HepG2 (cell line): Measurements from ENCODE around the gene AMHR2. TPM values are rescaled to one million over a fixed set of nuclear protein-coding genes. Genes with fewer than 3 reads are reported as not detected.
A peak's percentile ranks its signal among the peaks of the same experiment; 100 is the strongest.

Source experiments
- ATAC-seq: fragments of 200-7000 bp; cut with Tn5 transposase; 3 replicates; pipeline ENCODE4 v1.9.1; 2020; ENCODE audit warnings: mild to moderate bottlenecking, moderate library complexity
- BruUV-seq: library from RNA; stranded (reverse); fragments of 400-500 nt; replicated peaks from 2 replicates; lab custom pipeline; 2021; lab: Mats Ljungman, UMichigan
- CTCF ChIA-PET: fragments of 300-600 bp; formaldehyde crosslinking; extraction: SDS; loops from one replicate; lab custom pipeline; 2021; ENCODE audit warnings: low total read pairs, inconsistent platforms, low intra/inter-chr PET ratio; lab: Yijun Ruan, JAX
- POLR2A ChIA-PET: fragments of 350-600 bp; sonication (Branson Sonifier 250); formaldehyde crosslinking; loops from one replicate; lab custom pipeline; 2020; ENCODE audit warnings: antibody characterized with exemption, inconsistent platforms; lab: Yijun Ruan, JAX
- DNase-seq: peaks from one replicate; pipeline ENCODE4 v3.0.0-alpha.2; 2015; ENCODE audit warnings: low spot score
- FAIRE-seq: peaks from 3 replicates; lab custom pipeline; 2011; peaks lifted over from hg19 to GRCh38; lab: Jason Lieb, UNC
- H2AFZ ChIP-seq: one replicate; pipeline ENCODE4 v1.6.1; 2011; ENCODE audit warnings: low read length, inconsistent platforms
- H3K27ac ChIP-seq: fragments of 300-600 bp; 3 replicates; pipeline ENCODE4 v1.8.0; 2011; ENCODE audit warnings: mixed run types, mild to moderate bottlenecking, mixed read lengths, low read length, inconsistent platforms; ENCODE audit not compliant: insufficient read depth; ENCODE audit errors: extremely low read length
- H3K27me3 ChIP-seq, 2 experiments: fragments of 200-600 bp in 1 of 2; 2 replicates in 1 of 2; 3 replicates in 1 of 2; pipeline versions ENCODE4 v1.6.0 to v1.8.0; 2011; ENCODE audit warnings: low read length in 2 of 2, mild to moderate bottlenecking in 2 of 2, moderate library complexity in 2 of 2, inconsistent platforms in 1 of 2; ENCODE audit not compliant: insufficient read depth in 2 of 2, control insufficient read depth in 1 of 2
- H3K36me3 ChIP-seq, 2 experiments: fragments of 200-600 bp in 1 of 2; replicated peaks in 1 of 2; 2 replicates in 1 of 2; 3 replicates in 1 of 2; pipeline versions ENCODE4 v1.5.1 to v1.8.0; 2011; ENCODE audit warnings: low read length in 2 of 2, inconsistent platforms in 1 of 2; ENCODE audit not compliant: insufficient read depth in 2 of 2, control insufficient read depth in 1 of 2
- H3K4me1 ChIP-seq: 2 replicates; pipeline ENCODE4 v1.5.1; 2012; ENCODE audit warnings: low read length, inconsistent platforms; ENCODE audit not compliant: insufficient read depth
- H3K4me2 ChIP-seq: 2 replicates; pipeline ENCODE4 v1.6.0; 2011; ENCODE audit warnings: low read depth, low read length, inconsistent platforms
- H3K4me3 ChIP-seq, 3 experiments: fragments of 200-600 bp in 1 of 3; sonication (generic), shearing (Covaris generic) in 1 of 3; replicated peaks in 1 of 3; 2 replicates each; pipeline ENCODE4 v1.5.1; 2011 to 2016; ENCODE audit warnings: low read length in 3 of 3, inconsistent platforms in 2 of 3, low read depth in 2 of 3, mild to moderate bottlenecking in 2 of 3, control low read depth in 1 of 3, mixed read lengths in 1 of 3; ENCODE audit not compliant: insufficient read depth in 1 of 3
- H3K79me2 ChIP-seq: one replicate; pipeline ENCODE4 v1.6.1; 2011; ENCODE audit warnings: low read length, inconsistent platforms; ENCODE audit not compliant: insufficient read depth
- H3K9ac ChIP-seq: 2 replicates; pipeline ENCODE4 v1.6.0; 2011; ENCODE audit warnings: mild to moderate bottlenecking, low read depth, low read length, inconsistent platforms; ENCODE audit not compliant: insufficient read depth
- H3K9me3 ChIP-seq: 2 replicates; pipeline ENCODE4 v1.5.1; 2012; ENCODE audit warnings: mild to moderate bottlenecking, low read length
- H4K20me1 ChIP-seq: 2 replicates; pipeline ENCODE4 v1.6.0; 2011; ENCODE audit warnings: inconsistent platforms, mild to moderate bottlenecking, low read length, moderate library complexity; ENCODE audit not compliant: insufficient read depth
- ATRX ChIP-seq: sonication (generic); formaldehyde crosslinking; IDR thresholded peaks from 2 replicates; pipeline ENCODE4 v1.4.0; 2020; ENCODE audit warnings: missing genetic modification reagents, borderline replicate concordance
- FOSL2 ChIP-seq: sonication (generic); formaldehyde crosslinking; IDR thresholded peaks from 2 replicates; pipeline ENCODE4 v1.4.0; 2020; ENCODE audit warnings: missing genetic modification reagents
- FOXA1 ChIP-seq, 2 experiments: fragments of 450-650 bp in 1 of 2; sonication (generic) in 1 of 2; formaldehyde crosslinking in 1 of 2; IDR thresholded peaks; 2 replicates each; pipeline versions ENCODE4 v1.4.0 to v1.6.1; 2016 to 2020; ENCODE audit warnings: missing genetic modification reagents in 1 of 2
- FOXA3 ChIP-seq: IDR thresholded peaks from 2 replicates; pipeline ENCODE4 v1.6.1; 2016; ENCODE audit warnings: missing genetic modification reagents, missing compliant biosample characterization
- NFIC ChIP-seq: IDR thresholded peaks from 2 replicates; pipeline ENCODE4 v1.6.1; 2012; ENCODE audit warnings: mild to moderate bottlenecking, low read length, inconsistent platforms
- NKX3-1 ChIP-seq: sonication (generic); formaldehyde crosslinking; IDR thresholded peaks from 2 replicates; pipeline ENCODE4 v1.5.0; 2020; ENCODE audit warnings: missing genetic modification reagents
- ZNF121 ChIP-seq: sonication (generic); formaldehyde crosslinking; IDR thresholded peaks from 2 replicates; pipeline ENCODE4 v1.5.0; 2020; ENCODE audit warnings: mild to moderate bottlenecking, missing genetic modification reagents
- ZNF263 ChIP-seq: sonication (generic); formaldehyde crosslinking; IDR thresholded peaks from 2 replicates; pipeline ENCODE4 v1.4.0; 2020; ENCODE audit warnings: missing genetic modification reagents
- WGBS: methylation state at CpG from one replicate; pipeline ENCODE4 v1.1.6; 2017; ENCODE audit warnings: low lambda C conversion rate; 5-methylcytosine and 5-hydroxymethylcytosine counted together
- in situ Hi-C: cut with HindIII; loops from 2 replicates; pipeline ENCODE4 v1.10.0; 2017; ENCODE audit warnings: low pct_unique_long_range_greater_than_20kb; ENCODE audit not compliant: extremely low pct_ligation_motif_present
- intact Hi-C: fragments of 100-400 bp; cut with micrococcal nuclease; formaldehyde crosslinking; loops from one replicate; pipeline ENCODE4 v1.10.0; 2022; ENCODE audit not compliant: unreplicated experiment
- polyA plus RNA-seq, 8 experiments: library from polyadenylated mRNA; depleted of rRNA in 3 of 8; stranded (reverse) in 7 of 8; unstranded in 1 of 8; fragments of >200 nt; fragmentation: Illumina TruSeq in 4 of 8; extraction: Trizol in 4 of 8; gene quantifications; 2 replicates each; pipeline versions ENCODE4 v1.2.1 to v1.2.3, GENCODE V29; 2011 to 2016; ENCODE audit warnings: low read depth in 4 of 8, missing spikeins in 1 of 8, mixed read lengths in 1 of 8; ENCODE audit not compliant: insufficient read depth in 1 of 8
- total RNA-seq, 5 experiments: library from RNA; depleted of rRNA; stranded (reverse); fragments of >200 nt; fragmentation: Illumina TruSeq; extraction: Trizol; gene quantifications; 2 replicates each; pipeline ENCODE4 v1.2.3, GENCODE V29; 2016; ENCODE audit warnings: low read depth in 1 of 5

The AMHR2 gene
- total and polyA plus RNA-seq, 2 of the 13 experiments (the other 11 are each of a cell fraction or from before 2014, with no cell fraction given), result 0.24 to 0.58 TPM

- Histone ChIP-seq H3K27me3 (0 out of 5 replicates have a peak, but pooled peaks cover 0 to 4% of the 10 kb centered on the region in 2 experiments), H3K9me3 (no peaks in the 10 kb centered on the region), H3K27ac (no peak overlapping the region), H3K4me1 (peaks cover 33% of the 10 kb centered on the region), H4K20me1 (no peaks in the 10 kb centered on the region), H2AFZ (no peak overlapping the region), H3K4me2 (no peak overlapping the region), H3K36me3 (no peaks in the 10 kb centered on the region), H3K79me2 (no peaks in the 10 kb centered on the region), H3K4me3 (no peak overlapping the region)
- no peak for FAIRE-seq
- BruUV-seq, result no TSS peak
- CTCF ChIA-PET, result no interaction called here
- no peak for DNase-seq
- ATAC-seq, result no peak
- in situ Hi-C loops (no loop called here), intact Hi-C loops (no loop called here)
- 40% methylated on average over 3 of the region's 5 CpGs for WGBS
- POLR2A ChIA-PET, result interaction anchor here (2.0 kb wide), 1 partner anchor 11 kb away, joined by 7 read pairs; no protein-coding TSS in a partner anchor
- no peak for TF ChIP-seq NKX3-1 (CRISPR knock-in tag)
- no peak for TF ChIP-seq NFIC
- no peak for TF ChIP-seq ZNF263 (CRISPR knock-in tag)
- TF ChIP-seq, all 625 proteins: peak for 0
- no peak overlapping the region for H3K9ac ChIP-seq
Measured at GRCh38 chr12:53430116-53430515, 6.5 kb downstream of the AMHR2 start.

DNA sequence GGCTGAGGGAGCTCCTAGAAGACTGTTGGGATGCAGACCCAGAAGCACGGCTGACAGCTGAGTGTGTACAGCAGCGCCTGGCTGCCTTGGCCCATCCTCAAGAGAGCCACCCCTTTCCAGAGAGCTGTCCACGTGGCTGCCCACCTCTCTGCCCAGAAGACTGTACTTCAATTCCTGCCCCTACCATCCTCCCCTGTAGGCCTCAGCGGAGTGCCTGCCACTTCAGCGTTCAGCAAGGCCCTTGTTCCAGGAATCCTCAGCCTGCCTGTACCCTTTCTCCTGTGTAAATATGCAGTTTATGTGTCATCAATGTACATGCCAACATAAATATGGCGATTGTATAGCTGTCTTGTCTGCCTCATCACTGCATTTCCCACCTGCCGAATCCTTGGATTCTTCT, 7.5 kb downstream of the AMHR2 start:
- Histone ChIP-seq H3K9me3 (no peaks in the 10 kb centered on the region), H2AFZ (no peak overlapping the region), H3K27me3 (0 out of 5 replicates have a peak, but pooled peaks cover 0 to 4% of the 10 kb centered on the region in 2 experiments), H3K9ac (no peak overlapping the region), H4K20me1 (no peaks in the 10 kb centered on the region), H3K4me2 (peak overlapping the region; percentile 15; the same call in 1 of the 2 replicates), H3K36me3 (no peaks in the 10 kb centered on the region), H3K27ac (no peak overlapping the region), H3K79me2 (no peaks in the 10 kb centered on the region), H3K4me1 (peaks cover 30% of the 10 kb centered on the region; the same call in 1 of the 2 replicates), H3K4me3 (no peak overlapping the region)
- ChIA-PET CTCF (no interaction called here), POLR2A (interaction anchor here (0.9 to 2.0 kb wide), 2 partner anchors 10 to 51 kb away, joined by 3 to 7 read pairs; no protein-coding TSS in a partner anchor)
- 17% methylated on average over 2 of the region's 7 CpGs for WGBS
- intact Hi-C loops (no loop called here), in situ Hi-C loops (no loop called here)
- TF ChIP-seq FOXA3 (CRISPR knock-in tag) (peak; percentile 68), ZNF121 (CRISPR knock-in tag) (peak; percentile 71), FOSL2 (CRISPR knock-in tag) (peak; percentile 44), FOXA1 (IDR thresholded peaks at IDR 0.05) (no peak), FOXA1 (CRISPR knock-in tag; IDR thresholded peaks at IDR 0.05) (peak; percentile 39; the same call in 1 of the 2 replicates), ATRX (CRISPR knock-in tag) (no peak)
- DNase-seq (no peak), FAIRE-seq (no peak), ATAC-seq (peak; percentile 38)
- no TSS peak for BruUV-seq
